Liver (tissue), 9 donors: ENCODE data around the gene FURIN. TPM values are rescaled to one million over a fixed set of nuclear protein-coding genes. Genes with fewer than 3 reads are reported as not detected.
A peak's percentile ranks its signal among the peaks of the same experiment; 100 is the strongest.

ENCODE experiments used
- DNase-seq: peaks from one replicate; pipeline ENCODE4 v3.0.0-alpha.2; 2017; ENCODE audit warnings: low spot score
- H3K27ac ChIP-seq, 2 donors: one replicate each; pipeline ENCODE4 v1.7.0; 2013; ENCODE audit warnings: inconsistent platforms in 2 of 2, low read length in 2 of 2, control low read depth in 1 of 2, low read depth in 1 of 2, mild to moderate bottlenecking in 1 of 2
- H3K27me3 ChIP-seq, 4 donors: one replicate each; pipeline versions ENCODE4 v1.6.1 to v1.7.0; 2013; ENCODE audit warnings: low read length in 3 of 4, inconsistent platforms in 1 of 4, mild to moderate bottlenecking in 1 of 4, moderate library complexity in 1 of 4; ENCODE audit not compliant: control insufficient read depth in 4 of 4, insufficient read depth in 4 of 4
- H3K36me3 ChIP-seq, 4 donors: one replicate each; pipeline versions ENCODE4 v1.6.1 to v1.7.0; 2013; ENCODE audit warnings: low read length in 3 of 4, mild to moderate bottlenecking in 3 of 4, low read depth in 1 of 4, moderate library complexity in 1 of 4; ENCODE audit not compliant: control insufficient read depth in 4 of 4, insufficient read depth in 3 of 4
- H3K4me1 ChIP-seq, 4 donors: one replicate each; pipeline versions ENCODE4 v1.6.1 to v1.7.0; 2013; ENCODE audit warnings: low read length in 3 of 4, mild to moderate bottlenecking in 3 of 4, moderate library complexity in 1 of 4; ENCODE audit not compliant: control insufficient read depth in 4 of 4, insufficient read depth in 4 of 4
- H3K4me3 ChIP-seq, 3 donors: one replicate each; pipeline versions ENCODE4 v1.6.1 to v1.7.0; 2013; ENCODE audit warnings: low read length in 3 of 3, control low read depth in 1 of 3, low read depth in 1 of 3, mild to moderate bottlenecking in 1 of 3
- H3K9ac ChIP-seq, 2 donors: one replicate each; pipeline ENCODE4 v1.7.0; 2013; ENCODE audit warnings: low read length in 2 of 2, mild to moderate bottlenecking in 2 of 2, moderate library complexity in 2 of 2, control low read depth in 1 of 2, low read depth in 1 of 2
- H3K9me3 ChIP-seq, 4 donors: one replicate each; pipeline versions ENCODE4 v1.6.1 to v1.7.0; 2013; ENCODE audit warnings: low read length in 3 of 4; ENCODE audit not compliant: control insufficient read depth in 4 of 4
- CTCF ChIP-seq: fragments of 150-350 bp; IDR thresholded peaks from 2 replicates; pipeline ENCODE4 v1.5.1; 2017; ENCODE audit warnings: improper control_type of control experiment, low read depth, low read length; ENCODE audit not compliant: missing input control
- EGR1 ChIP-seq, 2 donors: IDR thresholded peaks; 2 replicates each; pipeline ENCODE4 v1.6.1; 2016 to 2018; ENCODE audit warnings: antibody characterized with exemption in 2 of 2, low read depth in 2 of 2
- FOXA1 ChIP-seq: IDR thresholded peaks from 2 replicates; pipeline ENCODE4 v1.6.1; 2016; ENCODE audit warnings: antibody characterized with exemption
- FOXA2 ChIP-seq: IDR thresholded peaks from 2 replicates; pipeline ENCODE4 v1.6.1; 2016; ENCODE audit warnings: antibody characterized with exemption
- GABPA ChIP-seq, 2 donors: IDR thresholded peaks in 1 of 2; conservative IDR thresholded peaks in 1 of 2; 2 replicates each; pipeline ENCODE4 v1.6.1; 2016; ENCODE audit warnings: antibody characterized with exemption in 2 of 2, mild to moderate bottlenecking in 1 of 2, moderate library complexity in 1 of 2
- HNF4A ChIP-seq, 2 donors: conservative IDR thresholded peaks; 2 replicates each; pipeline ENCODE4 v1.6.1; 2016; ENCODE audit warnings: antibody characterized with exemption in 2 of 2, mild to moderate bottlenecking in 2 of 2
- HNF4G ChIP-seq: IDR thresholded peaks from 2 replicates; pipeline ENCODE4 v1.6.1; 2016; ENCODE audit warnings: antibody characterized with exemption
- JUND ChIP-seq, 2 donors: IDR thresholded peaks; 2 replicates each; pipeline ENCODE4 v1.6.1; 2016; ENCODE audit warnings: antibody characterized with exemption in 2 of 2
- NR2F2 ChIP-seq: IDR thresholded peaks from 2 replicates; pipeline ENCODE4 v1.6.1; 2016; ENCODE audit warnings: antibody characterized with exemption
- RAD21 ChIP-seq, 2 donors: IDR thresholded peaks; 2 replicates each; pipeline ENCODE4 v1.6.1; 2016; ENCODE audit warnings: antibody characterized with exemption in 2 of 2, mild to moderate bottlenecking in 2 of 2
- RXRA ChIP-seq, 2 donors: IDR thresholded peaks; 2 replicates each; pipeline ENCODE4 v1.6.1; 2017 to 2018; ENCODE audit warnings: antibody characterized with exemption in 2 of 2, mild to moderate bottlenecking in 1 of 2
- SP1 ChIP-seq: IDR thresholded peaks from 2 replicates; pipeline ENCODE4 v1.6.1; 2018; ENCODE audit warnings: antibody characterized with exemption, mild to moderate bottlenecking
- TAF1 ChIP-seq: conservative IDR thresholded peaks from 2 replicates; pipeline ENCODE4 v1.6.1; 2016; ENCODE audit warnings: antibody characterized with exemption, mild to moderate bottlenecking
- YY1 ChIP-seq: IDR thresholded peaks from 2 replicates; pipeline ENCODE4 v1.6.1; 2016; ENCODE audit warnings: antibody characterized with exemption, mild to moderate bottlenecking
- WGBS: extraction: QIAGEN DNeasy Blood & Tissue Kit; methylation state at CpG from one replicate; pipeline ENCODE4 v1.1.7; 2013; 5-methylcytosine and 5-hydroxymethylcytosine counted together
- polyA plus RNA-seq, 2 donors: library from polyadenylated mRNA; stranded (reverse) in 1 of 2; unstranded in 1 of 2; fragments of 200-250 nt in 1 of 2; fragments of >200 nt in 1 of 2; fragmentation: Nextera tagmentation in 1 of 2; extraction: Ambion mirVana in 1 of 2; gene quantifications; one replicate each; pipeline versions ENCODE4 v1.2.1 to v1.2.3, GENCODE V29; 2013 to 2015
- total RNA-seq, 2 donors: library from RNA; depleted of rRNA; stranded (reverse); fragments of >200 nt; gene quantifications; one replicate each; pipeline ENCODE4 v1.2.3, GENCODE V29; 2014
- TF ChIP-seq, protein P1 (sequence below): IDR thresholded peaks from 2 replicates; pipeline ENCODE4 v1.6.1; 2016; ENCODE audit warnings: antibody characterized with exemption, mild to moderate bottlenecking
- TF ChIP-seq, protein P2 (sequence below): IDR thresholded peaks from 2 replicates; pipeline ENCODE4 v1.6.1; 2016; ENCODE audit warnings: antibody characterized with exemption
- TF ChIP-seq, protein P3 (sequence below): IDR thresholded peaks from 2 replicates; pipeline ENCODE4 v1.6.1; 2016; ENCODE audit warnings: antibody characterized with exemption
- donor health status: healthy.
- donor health status: healthy.
- donor health status: healthy.
- donor health status: healthy.
- donor health status: healthy.

FURIN gene
- total and polyA plus RNA-seq, 4 donors, result 102 to 258 (median 164) TPM

DNA sequence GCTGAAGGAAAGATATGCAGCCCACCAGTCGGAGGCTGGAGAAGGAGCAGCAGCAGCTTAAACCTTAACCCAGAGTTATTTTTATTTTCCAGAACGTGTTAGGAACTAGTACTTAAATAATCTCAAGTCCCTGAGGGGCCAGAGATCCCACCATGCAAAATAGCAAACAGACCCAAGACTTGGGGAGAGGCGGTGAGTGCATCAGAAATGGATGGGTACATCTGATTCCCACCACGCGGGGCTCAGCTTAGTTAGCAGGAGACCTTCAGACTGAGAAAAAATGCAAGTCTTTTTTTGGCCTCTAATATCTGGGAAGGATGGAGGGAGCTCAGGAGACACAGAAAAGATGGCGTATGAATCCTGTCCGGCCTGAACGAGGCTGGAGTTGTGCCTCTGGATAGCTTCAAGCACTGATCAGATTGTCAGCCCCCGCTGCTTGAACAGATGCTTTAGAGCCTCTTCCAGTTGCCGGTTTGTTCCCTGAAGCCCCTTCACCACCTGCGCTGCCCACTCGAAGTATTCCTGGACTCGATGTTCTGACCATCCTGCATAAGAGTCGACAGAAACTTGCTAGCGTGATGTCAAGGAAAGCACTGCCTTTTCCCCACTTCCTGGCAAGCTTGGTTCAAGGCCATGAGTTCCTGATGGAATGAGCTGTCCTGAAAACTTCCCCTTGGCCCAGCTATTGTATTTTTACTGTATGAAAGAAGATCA lies 62.6 kb downstream of the FURIN start:
- peak overlapping the region; percentile 93 to 94 for H3K27ac ChIP-seq
- TF ChIP-seq TAF1, result no peak
- WGBS, result 76% methylated on average over 15 of the region's 15 CpGs
- H3K4me3 ChIP-seq, result peak overlapping the region; percentile 47 to 86 (median 55)
- H3K9me3 ChIP-seq, result no peaks in the 10 kb centered on the region
- no peaks in the 10 kb centered on the region for H3K36me3 ChIP-seq
- no peaks in the 10 kb centered on the region for H3K27me3 ChIP-seq
- H3K9ac ChIP-seq, result peak overlapping the region; percentile 51 to 97
- DNase-seq, result no peak
- peaks cover 2 to 48% (median 29%) of the 10 kb centered on the region in 4 donors for H3K4me1 ChIP-seq

DNA sequence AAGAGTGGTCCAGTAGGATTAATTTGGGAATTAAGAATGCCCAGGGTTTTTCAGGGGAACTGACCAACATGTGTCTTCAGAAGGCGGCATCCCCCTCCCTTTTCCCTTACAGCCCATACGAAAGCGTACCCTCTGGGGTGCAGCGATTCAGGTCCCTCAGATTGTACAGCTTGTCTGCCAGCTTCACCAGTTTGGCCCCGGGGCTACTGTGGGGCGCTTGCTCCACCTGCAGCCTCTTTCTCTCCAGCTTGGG lies 63.1 kb downstream of the FURIN start:
- H3K27me3 ChIP-seq, result no peaks in the 10 kb centered on the region
- peak overlapping the region; percentile 45 to 91 for H3K9ac ChIP-seq
- no peaks in the 10 kb centered on the region for H3K9me3 ChIP-seq
- H3K4me3 ChIP-seq, result peak overlapping the region; percentile 74 to 88 (median 86)
- 27% methylated on average over 6 of the region's 6 CpGs for WGBS
- no peak for DNase-seq
- H3K4me1 ChIP-seq, result peaks cover 2 to 51% (median 32%) of the 10 kb centered on the region in 4 donors
- H3K27ac ChIP-seq, result peak overlapping the region; percentile 93 to 94
- no peaks in the 10 kb centered on the region for H3K36me3 ChIP-seq
- no peak for TF ChIP-seq EGR1 (IDR thresholded peaks at IDR 0.05; ENCODE audit: low read depth in 2 of 2)
- no peak for TF ChIP-seq RXRA (IDR thresholded peaks at IDR 0.05)
- TF ChIP-seq HNF4G, result no peak
- TF ChIP-seq FOXA2, result no peak

DNA sequence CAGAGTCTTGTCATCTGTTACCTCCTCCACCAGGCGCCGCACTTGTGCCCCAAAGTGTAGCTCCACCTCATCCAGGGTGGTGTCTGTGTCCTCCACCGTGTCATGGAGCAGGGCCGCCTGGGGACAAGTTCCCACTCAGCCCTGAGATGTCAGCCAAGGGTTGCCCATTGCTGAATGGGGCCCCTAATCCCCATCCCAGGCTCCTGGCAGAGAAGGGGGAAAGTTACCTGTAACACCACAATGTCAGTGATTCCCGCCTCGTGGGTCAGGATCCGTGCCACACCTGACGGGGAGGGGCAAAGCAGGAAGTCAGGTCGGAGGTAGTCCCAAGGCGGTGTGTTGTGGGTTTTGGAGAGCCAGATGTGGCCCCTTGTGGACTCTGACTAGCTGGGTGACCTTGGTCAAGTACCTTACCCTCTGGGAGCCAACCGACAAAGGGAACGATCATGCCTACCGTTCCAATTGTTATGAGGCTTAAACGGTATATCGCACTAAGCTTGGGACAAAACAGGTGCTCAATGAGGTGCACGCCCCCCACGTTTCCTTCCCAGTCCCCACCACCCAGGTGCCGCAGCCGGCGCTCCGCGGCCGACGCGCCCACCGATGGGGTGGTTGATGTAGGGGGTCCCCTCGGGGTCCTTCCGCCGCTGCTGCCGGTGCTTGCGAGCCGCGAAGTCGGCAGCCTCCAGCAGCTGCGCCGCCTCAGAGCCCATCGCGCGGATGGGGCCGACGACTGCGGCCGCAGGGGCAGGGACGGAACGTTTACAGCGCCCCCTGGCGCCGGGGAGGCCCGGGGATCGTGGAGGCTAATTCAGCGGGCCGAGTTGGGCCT lies 63.7 kb downstream of the FURIN start, which contains the start of gene HDDC3:
TSS of gene HDDC3 (minus strand) at position 722 of the 832 bp plus-strand sequence. CDS start at position 713, 9 bp downstream.
- no peaks in the 10 kb centered on the region for H3K36me3 ChIP-seq
- peaks cover 2 to 51% (median 32%) of the 10 kb centered on the region in 4 donors for H3K4me1 ChIP-seq
- H3K9me3 ChIP-seq, result no peaks in the 10 kb centered on the region
- peak; percentile 98 for DNase-seq
- H3K9ac ChIP-seq, result peak within 1 kb of the TSS; percentile 75 to 91
- under 1% methylated on average over 52 of the region's 52 CpGs for WGBS
- no peaks in the 10 kb centered on the region for H3K27me3 ChIP-seq
- H3K4me3 ChIP-seq, result peak within 1 kb of the TSS; percentile 74 to 88 (median 86)
- peak within 1 kb of the TSS; percentile 93 to 94 for H3K27ac ChIP-seq
- TF ChIP-seq RXRA (IDR thresholded peaks at IDR 0.05) (peak; percentile 79 to 84), CTCF (peak; percentile 90), EGR1 (IDR thresholded peaks at IDR 0.05; ENCODE audit: low read depth in 2 of 2) (no peak), HNF4G (no peak), NR2F2 (no peak), JUND (IDR thresholded peaks at IDR 0.05) (peak in 1 of 2 donors; percentile 7), YY1 (peak; percentile 68), TAF1 (peak; percentile 59), RAD21 (IDR thresholded peaks at IDR 0.05) (peak; percentile 65 to 77), GABPA (IDR thresholded peaks at IDR 0.05 in 1 of 2, conservative IDR thresholded peaks at IDR 0.05 in 1 of 2) (peak in 1 of 2 donors; percentile 43), SP1 (peak; percentile 67), HNF4A (conservative IDR thresholded peaks at IDR 0.05) (peak; percentile 35 to 41), FOXA1 (no peak), FOXA2 (no peak)
- TF ChIP-seq, protein P1, sequence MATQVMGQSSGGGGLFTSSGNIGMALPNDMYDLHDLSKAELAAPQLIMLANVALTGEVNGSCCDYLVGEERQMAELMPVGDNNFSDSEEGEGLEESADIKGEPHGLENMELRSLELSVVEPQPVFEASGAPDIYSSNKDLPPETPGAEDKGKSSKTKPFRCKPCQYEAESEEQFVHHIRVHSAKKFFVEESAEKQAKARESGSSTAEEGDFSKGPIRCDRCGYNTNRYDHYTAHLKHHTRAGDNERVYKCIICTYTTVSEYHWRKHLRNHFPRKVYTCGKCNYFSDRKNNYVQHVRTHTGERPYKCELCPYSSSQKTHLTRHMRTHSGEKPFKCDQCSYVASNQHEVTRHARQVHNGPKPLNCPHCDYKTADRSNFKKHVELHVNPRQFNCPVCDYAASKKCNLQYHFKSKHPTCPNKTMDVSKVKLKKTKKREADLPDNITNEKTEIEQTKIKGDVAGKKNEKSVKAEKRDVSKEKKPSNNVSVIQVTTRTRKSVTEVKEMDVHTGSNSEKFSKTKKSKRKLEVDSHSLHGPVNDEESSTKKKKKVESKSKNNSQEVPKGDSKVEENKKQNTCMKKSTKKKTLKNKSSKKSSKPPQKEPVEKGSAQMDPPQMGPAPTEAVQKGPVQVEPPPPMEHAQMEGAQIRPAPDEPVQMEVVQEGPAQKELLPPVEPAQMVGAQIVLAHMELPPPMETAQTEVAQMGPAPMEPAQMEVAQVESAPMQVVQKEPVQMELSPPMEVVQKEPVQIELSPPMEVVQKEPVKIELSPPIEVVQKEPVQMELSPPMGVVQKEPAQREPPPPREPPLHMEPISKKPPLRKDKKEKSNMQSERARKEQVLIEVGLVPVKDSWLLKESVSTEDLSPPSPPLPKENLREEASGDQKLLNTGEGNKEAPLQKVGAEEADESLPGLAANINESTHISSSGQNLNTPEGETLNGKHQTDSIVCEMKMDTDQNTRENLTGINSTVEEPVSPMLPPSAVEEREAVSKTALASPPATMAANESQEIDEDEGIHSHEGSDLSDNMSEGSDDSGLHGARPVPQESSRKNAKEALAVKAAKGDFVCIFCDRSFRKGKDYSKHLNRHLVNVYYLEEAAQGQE, result peak; percentile 13
- TF ChIP-seq, protein P2, sequence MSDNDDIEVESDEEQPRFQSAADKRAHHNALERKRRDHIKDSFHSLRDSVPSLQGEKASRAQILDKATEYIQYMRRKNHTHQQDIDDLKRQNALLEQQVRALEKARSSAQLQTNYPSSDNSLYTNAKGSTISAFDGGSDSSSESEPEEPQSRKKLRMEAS, result peak; percentile 29
- TF ChIP-seq, protein P3, sequence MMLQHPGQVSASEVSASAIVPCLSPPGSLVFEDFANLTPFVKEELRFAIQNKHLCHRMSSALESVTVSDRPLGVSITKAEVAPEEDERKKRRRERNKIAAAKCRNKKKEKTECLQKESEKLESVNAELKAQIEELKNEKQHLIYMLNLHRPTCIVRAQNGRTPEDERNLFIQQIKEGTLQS, result no peak
